Colonic mucosa (tissue), 4 donors: Measurements from ENCODE around the gene PRKCB. TPM values are rescaled to one million over a fixed set of nuclear protein-coding genes. Genes with fewer than 3 reads are reported as not detected.

Source experiments
- DNase-seq: peaks from one replicate; pipeline ENCODE4 v3.0.0-alpha.2; 2020
- H3K27ac ChIP-seq: fragments of 200-600 bp; one replicate; pipeline ENCODE4 v1.8.0; 2021
- H3K27me3 ChIP-seq: fragments of 200-600 bp; one replicate; pipeline ENCODE4 v1.8.0; 2021
- H3K36me3 ChIP-seq: fragments of 200-600 bp; one replicate; pipeline ENCODE4 v1.8.0; 2021
- H3K4me1 ChIP-seq: fragments of 200-600 bp; one replicate; pipeline ENCODE4 v1.8.0; 2021; ENCODE audit warnings: mild to moderate bottlenecking
- H3K4me3 ChIP-seq: fragments of 200-600 bp; one replicate; pipeline ENCODE4 v1.8.0; 2021
- H3K9ac ChIP-seq, 2 donors: one replicate each; pipeline ENCODE4 v1.7.0; 2013; ENCODE audit warnings: control low read depth in 2 of 2, low read depth in 2 of 2, low read length in 2 of 2
- H3K9me3 ChIP-seq: fragments of 200-600 bp; one replicate; pipeline ENCODE4 v1.8.0; 2021
- intact Hi-C: fragments of 100-400 bp; cut with DNase I; formaldehyde crosslinking; loops from one replicate; pipeline ENCODE4 v1.14.1; 2022
- total RNA-seq, 2 donors: library from RNA; stranded (reverse); fragmentation: NEBNext Ultra II Directional in 1 of 2; extraction: Animal tissue kit (Norgen Biotek cat#: 25700) in 1 of 2; gene quantifications; one replicate each; pipeline ENCODE4 v1.2.1, GENCODE V29; 2021
- TF ChIP-seq, protein P1 (sequence below): fragments of 200-600 bp; IDR thresholded peaks from one replicate; pipeline ENCODE4 v1.8.0; 2022; ENCODE audit warnings: antibody characterized with exemption, mild to moderate bottlenecking
- donor health status: healthy.
- donor health status: DM: no; HTN: no; CAD: no.
- donor health status: DM: no; HTN: no; CAD: no.

The PRKCB gene
- total RNA-seq, 2 donors from 2014 or later = 2.5 to 10.7 TPM

GRCh38 chr16:24164416-24164815 is 328.6 kb downstream of the PRKCB start:
- Histone ChIP-seq H3K27ac (no peak overlapping the region), H3K9ac (no peak overlapping the region), H3K4me3 (no peak overlapping the region), H3K4me1 (no peaks in the 10 kb centered on the region), H3K27me3 (no peaks in the 10 kb centered on the region), H3K36me3 (no peaks in the 10 kb centered on the region), H3K9me3 (no peaks in the 10 kb centered on the region)
- TF ChIP-seq, protein P1, sequence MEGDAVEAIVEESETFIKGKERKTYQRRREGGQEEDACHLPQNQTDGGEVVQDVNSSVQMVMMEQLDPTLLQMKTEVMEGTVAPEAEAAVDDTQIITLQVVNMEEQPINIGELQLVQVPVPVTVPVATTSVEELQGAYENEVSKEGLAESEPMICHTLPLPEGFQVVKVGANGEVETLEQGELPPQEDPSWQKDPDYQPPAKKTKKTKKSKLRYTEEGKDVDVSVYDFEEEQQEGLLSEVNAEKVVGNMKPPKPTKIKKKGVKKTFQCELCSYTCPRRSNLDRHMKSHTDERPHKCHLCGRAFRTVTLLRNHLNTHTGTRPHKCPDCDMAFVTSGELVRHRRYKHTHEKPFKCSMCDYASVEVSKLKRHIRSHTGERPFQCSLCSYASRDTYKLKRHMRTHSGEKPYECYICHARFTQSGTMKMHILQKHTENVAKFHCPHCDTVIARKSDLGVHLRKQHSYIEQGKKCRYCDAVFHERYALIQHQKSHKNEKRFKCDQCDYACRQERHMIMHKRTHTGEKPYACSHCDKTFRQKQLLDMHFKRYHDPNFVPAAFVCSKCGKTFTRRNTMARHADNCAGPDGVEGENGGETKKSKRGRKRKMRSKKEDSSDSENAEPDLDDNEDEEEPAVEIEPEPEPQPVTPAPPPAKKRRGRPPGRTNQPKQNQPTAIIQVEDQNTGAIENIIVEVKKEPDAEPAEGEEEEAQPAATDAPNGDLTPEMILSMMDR = no peak
- intact Hi-C loops = no loop called here
- no peak for DNase-seq

GRCh38 chr16:24165273-24165672 is 329.5 kb downstream of the PRKCB start:
- H3K36me3 ChIP-seq = no peaks in the 10 kb centered on the region
- DNase-seq = no peak
- intact Hi-C loops = no loop called here
- no peaks in the 10 kb centered on the region for H3K4me1 ChIP-seq
- H3K4me3 ChIP-seq = no peak overlapping the region
- H3K9ac ChIP-seq = no peak overlapping the region
- no peak overlapping the region for H3K27ac ChIP-seq
- TF ChIP-seq, protein P1 = no peak
- H3K27me3 ChIP-seq = no peaks in the 10 kb centered on the region
- no peaks in the 10 kb centered on the region for H3K9me3 ChIP-seq

DNA sequence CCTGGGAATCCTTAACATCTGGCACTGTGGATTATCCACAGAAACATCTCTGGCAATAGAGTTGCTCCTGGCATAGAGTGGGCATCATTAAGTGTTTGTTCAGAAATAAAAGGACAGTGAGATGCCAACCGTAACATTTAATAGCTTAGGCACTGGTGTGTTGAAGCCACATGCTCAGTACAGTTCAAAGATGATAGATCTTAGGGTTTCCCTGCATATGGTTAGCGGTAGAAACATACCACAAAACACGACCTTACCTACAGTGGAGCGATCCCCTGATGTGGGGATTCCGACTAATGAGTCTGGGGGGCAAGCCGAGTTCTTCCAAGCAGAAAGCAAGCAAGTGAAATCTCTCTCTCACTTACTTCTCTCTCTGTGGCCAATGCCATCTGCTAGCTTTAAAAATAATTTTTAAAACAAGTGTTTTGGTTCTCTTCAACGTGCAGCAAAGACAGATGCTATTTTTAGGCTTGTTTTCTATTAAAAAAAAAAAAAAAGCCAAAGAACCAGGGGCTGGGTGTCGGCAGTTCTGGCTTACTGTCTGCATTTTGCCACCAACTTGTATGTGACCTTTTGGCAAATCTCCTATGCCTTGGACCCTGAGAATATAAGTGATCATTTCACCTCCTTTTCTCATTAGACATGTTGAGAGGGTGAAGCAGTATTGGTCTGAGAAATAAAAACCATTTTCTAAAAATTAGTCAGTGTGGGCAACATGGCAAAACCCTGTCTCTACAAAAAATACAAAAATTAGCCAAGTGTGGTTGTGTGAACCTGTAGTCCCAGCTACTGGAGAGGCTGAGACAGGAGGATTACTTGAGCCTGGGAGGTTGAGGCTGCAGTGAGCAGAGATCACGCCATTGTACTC is 331.1 kb downstream of the PRKCB start:
- intact Hi-C loops = no loop called here
- Histone ChIP-seq H3K9ac (no peak overlapping the region), H3K27ac (no peak overlapping the region), H3K4me3 (no peak overlapping the region), H3K36me3 (no peaks in the 10 kb centered on the region), H3K9me3 (no peaks in the 10 kb centered on the region), H3K27me3 (no peaks in the 10 kb centered on the region), H3K4me1 (no peaks in the 10 kb centered on the region)
- TF ChIP-seq, protein P1 = no peak
- no peak for DNase-seq

GRCh38 chr16:24168856-24169255 is 333.1 kb downstream of the PRKCB start:
- no peaks in the 10 kb centered on the region for H3K9me3 ChIP-seq
- DNase-seq = no peak
- no peak overlapping the region for H3K27ac ChIP-seq
- H3K27me3 ChIP-seq = no peaks in the 10 kb centered on the region
- intact Hi-C loops = no loop called here
- H3K4me1 ChIP-seq = no peaks in the 10 kb centered on the region
- no peak overlapping the region for H3K4me3 ChIP-seq
- TF ChIP-seq, protein P1 = no peak
- no peak overlapping the region for H3K9ac ChIP-seq
- H3K36me3 ChIP-seq = no peaks in the 10 kb centered on the region

DNA sequence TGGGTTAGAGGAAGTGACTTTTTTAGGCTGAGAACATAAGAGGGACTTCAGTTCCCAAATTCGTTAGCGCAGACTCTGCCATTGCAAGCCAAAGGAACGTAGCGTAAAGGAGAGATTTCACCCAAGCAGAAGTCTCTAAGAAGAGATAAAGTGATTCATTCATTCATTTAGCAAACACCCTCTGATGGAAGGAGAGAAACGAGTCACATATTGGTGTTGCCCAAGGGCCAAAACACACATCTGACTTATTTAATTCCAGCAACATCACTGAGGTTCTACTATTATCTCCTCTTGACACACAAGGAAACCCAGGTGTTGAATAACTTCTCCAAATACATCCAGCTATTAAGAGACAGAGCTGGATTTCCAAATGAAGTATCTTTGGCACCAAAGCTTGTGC is 334.6 kb downstream of the PRKCB start:
- Histone ChIP-seq H3K9me3 (no peaks in the 10 kb centered on the region), H3K27me3 (no peaks in the 10 kb centered on the region), H3K9ac (no peak overlapping the region), H3K4me1 (no peaks in the 10 kb centered on the region), H3K4me3 (no peak overlapping the region), H3K36me3 (no peaks in the 10 kb centered on the region), H3K27ac (no peak overlapping the region)
- DNase-seq = no peak
- TF ChIP-seq, protein P1 = no peak
- intact Hi-C loops = no loop called here
